Spleen (tissue), 11 donors: ENCODE data around the gene PEX1. TPM values are rescaled to one million over a fixed set of nuclear protein-coding genes. Genes with fewer than 3 reads are reported as not detected.

Source experiments
- DNase-seq: peaks from one replicate; pipeline ENCODE4 v3.0.0-alpha.2; 2020
- H3K27ac ChIP-seq, 8 donors: fragments of 200-600 bp; sonication (generic) in 7 of 8; 1 replicate in 4 of 8; 2 replicates in 4 of 8; pipeline versions ENCODE4 v1.5.0 to v1.8.0; 2016 to 2021; ENCODE audit warnings: inconsistent platforms in 4 of 8, mild to moderate bottlenecking in 4 of 8, moderate library complexity in 1 of 8
- H3K27me3 ChIP-seq, 7 donors: fragments of 200-600 bp; sonication (generic) in 6 of 7; replicated peaks in 1 of 7; 1 replicate in 4 of 7; 2 replicates in 3 of 7; pipeline versions ENCODE4 v1.5.0 to v1.8.0; 2016 to 2021; ENCODE audit warnings: inconsistent platforms in 3 of 7, mild to moderate bottlenecking in 1 of 7
- H3K36me3 ChIP-seq, 6 donors: fragments of 200-600 bp; sonication (generic) in 5 of 6; 1 replicate in 4 of 6; 2 replicates in 2 of 6; pipeline versions ENCODE4 v1.5.0 to v1.8.0; 2016 to 2021; ENCODE audit warnings: inconsistent platforms in 2 of 6
- H3K4me1 ChIP-seq, 6 donors: fragments of 200-600 bp; sonication (generic) in 5 of 6; 1 replicate in 3 of 6; 2 replicates in 3 of 6; pipeline versions ENCODE4 v1.5.0 to v1.8.0; 2016 to 2021; ENCODE audit warnings: inconsistent platforms in 3 of 6
- H3K4me3 ChIP-seq, 8 donors: fragments of 200-600 bp; sonication (generic) in 7 of 8; 1 replicate in 4 of 8; 2 replicates in 4 of 8; pipeline versions ENCODE4 v1.5.0 to v1.8.0; 2016 to 2021; ENCODE audit warnings: inconsistent platforms in 4 of 8, mild to moderate bottlenecking in 4 of 8, moderate library complexity in 2 of 8
- H3K9me3 ChIP-seq, 8 donors: fragments of 200-600 bp; sonication (generic) in 7 of 8; 1 replicate in 4 of 8; 2 replicates in 4 of 8; pipeline versions ENCODE4 v1.5.0 to v1.8.0; 2016 to 2021; ENCODE audit warnings: inconsistent platforms in 4 of 8
- CTCF ChIP-seq, 11 experiments: fragments of 200-600 bp in 7 of 11; fragments of 450-650 bp in 4 of 11; sonication (generic) in 4 of 11; IDR thresholded peaks in 8 of 11; conservative IDR thresholded peaks in 3 of 11; 1 replicate in 7 of 11; 2 replicates in 4 of 11; pipeline versions ENCODE4 v1.4.0 to v1.8.0; 2016 to 2021; ENCODE audit warnings: antibody characterized with exemption in 11 of 11, inconsistent platforms in 4 of 11, mild to moderate bottlenecking in 1 of 11
- POLR2A ChIP-seq, 3 donors: fragments of 450-650 bp; IDR thresholded peaks; one replicate each; pipeline ENCODE4 v1.5.1; 2017; ENCODE audit warnings: antibody characterized with exemption in 3 of 3, mild to moderate bottlenecking in 1 of 3
- POLR2AphosphoS5 ChIP-seq, 3 donors: sonication (generic); formaldehyde crosslinking; IDR thresholded peaks; one replicate each; pipeline ENCODE4 v1.5.1; 2017; ENCODE audit warnings: antibody characterized with exemption in 3 of 3
- WGBS, 5 donors: extraction: QIAGEN DNeasy Blood & Tissue Kit in 3 of 5; methylation state at CpG; one replicate each; pipeline versions ENCODE4 v1.1.5 to v1.1.7; 2013 to 2018; 5-methylcytosine and 5-hydroxymethylcytosine counted together
- intact Hi-C: fragments of 100-400 bp; cut with DNase I; formaldehyde crosslinking; loops from one replicate; pipeline ENCODE4 v1.15.0; 2023; ENCODE audit warnings: low total_unique reads
- polyA plus RNA-seq, 3 donors: library from polyadenylated mRNA; stranded (reverse); fragments of 200-250 nt; gene quantifications; one replicate each; pipeline ENCODE4 v1.2.1, GENCODE V29; 2013
- total RNA-seq, 7 donors: library from RNA; depleted of rRNA in 3 of 7; stranded (reverse); fragments of >200 nt in 3 of 7; fragmentation: NEBNext Ultra II Directional in 4 of 7; extraction: Animal tissue kit (Norgen Biotek cat#: 25700) in 4 of 7; gene quantifications; one replicate each; pipeline versions ENCODE4 v1.1.0 to v1.2.1, GENCODE V29; 2016 to 2021
- donor health status: healthy with polysubstance abuse.
- donor health status: DM: no; HTN: no; CAD: no; lungs with moderate emphysema.
- donor health status: DM: no; HTN: no; CAD: no.
- donor health status: Bipolar disorder and iron deficiency.
- donor health status: healthy.
- donor health status: DM: no; HTN: no; CAD: no.
- donor health status: DM: yes; HTN: yes; CAD: no.

The PEX1 gene
- total and polyA plus RNA-seq, 10 donors: 13.1 to 37.4 (median 21.0) TPM

- no peak overlapping the region for H3K27ac ChIP-seq
- no peak for TF ChIP-seq POLR2A (IDR thresholded peaks at IDR 0.05)
- no peak for TF ChIP-seq POLR2AphosphoS5 (IDR thresholded peaks at IDR 0.05)
- DNase-seq: no peak
- WGBS, 5 donors: 86 to 97% (median 93%) methylated on average over 1 of the region's 1 CpG
- intact Hi-C loops: no loop called here
- H3K4me1 ChIP-seq: peaks cover 0 to 4% (median 0%) of the 10 kb centered on the region in 6 donors
- no peaks in the 10 kb centered on the region for H3K27me3 ChIP-seq
- H3K4me3 ChIP-seq: no peak overlapping the region
- no peaks in the 10 kb centered on the region for H3K9me3 ChIP-seq
- peaks cover 0 to 66% (median 22%) of the 10 kb centered on the region in 6 donors for H3K36me3 ChIP-seq
Observed at GRCh38 chr7:92520024-92520423, 8.3 kb downstream of the PEX1 start.

GRCh38 chr7:92517631-92518030, 10.7 kb downstream of the PEX1 start:
- no peak for DNase-seq
- Histone ChIP-seq H3K4me1 (peaks cover 0 to 4% (median 0%) of the 10 kb centered on the region in 6 donors), H3K4me3 (no peak overlapping the region), H3K27ac (no peak overlapping the region), H3K36me3 (peaks cover 0 to 86% (median 22%) of the 10 kb centered on the region in 6 donors), H3K27me3 (no peaks in the 10 kb centered on the region), H3K9me3 (no peaks in the 10 kb centered on the region)
- TF ChIP-seq POLR2A (IDR thresholded peaks at IDR 0.05): no peak
- TF ChIP-seq CTCF (IDR thresholded peaks at IDR 0.05 in 8 of 11, conservative IDR thresholded peaks at IDR 0.05 in 3 of 11): no peak
- TF ChIP-seq POLR2AphosphoS5 (IDR thresholded peaks at IDR 0.05): no peak
- intact Hi-C loops: no loop called here
- WGBS, 5 donors: 87 to 96% (median 91%) methylated on average over 3 of the region's 3 CpGs

- Histone ChIP-seq H3K27me3 (no peaks in the 10 kb centered on the region), H3K27ac (no peak overlapping the region), H3K36me3 (peaks cover 0 to 94% (median 34%) of the 10 kb centered on the region in 6 donors), H3K4me1 (no peaks in the 10 kb centered on the region), H3K9me3 (no peaks in the 10 kb centered on the region), H3K4me3 (no peak overlapping the region)
- intact Hi-C loops: no loop called here
- DNase-seq: no peak
- TF ChIP-seq CTCF (IDR thresholded peaks at IDR 0.05 in 8 of 11, conservative IDR thresholded peaks at IDR 0.05 in 3 of 11): no peak
- TF ChIP-seq POLR2A (IDR thresholded peaks at IDR 0.05): no peak
- 61 to 65% (median 63%) methylated on average over 3 of the region's 3 CpGs for WGBS, 5 donors
Observed at GRCh38 chr7:92513167-92513902, 15.0 kb downstream of the PEX1 start.

GRCh38 chr7:92508946-92509345, 19.4 kb downstream of the PEX1 start:
- no peak for TF ChIP-seq POLR2A (IDR thresholded peaks at IDR 0.05)
- TF ChIP-seq POLR2AphosphoS5 (IDR thresholded peaks at IDR 0.05): no peak
- TF ChIP-seq CTCF (IDR thresholded peaks at IDR 0.05 in 8 of 11, conservative IDR thresholded peaks at IDR 0.05 in 3 of 11): no peak
- Histone ChIP-seq H3K4me1 (no peaks in the 10 kb centered on the region), H3K9me3 (no peaks in the 10 kb centered on the region), H3K4me3 (no peak overlapping the region), H3K27me3 (no peaks in the 10 kb centered on the region), H3K27ac (no peak overlapping the region), H3K36me3 (peaks cover 0 to 92% (median 33%) of the 10 kb centered on the region in 6 donors)
- intact Hi-C loops: no loop called here
- WGBS, 5 donors: 95 to 98% (median 96%) methylated on average over 5 of the region's 5 CpGs
- DNase-seq: no peak
